HEK293 (cell line): Measurements from ENCODE around the gene FANCE.

Experiments
- CTCF ChIA-PET: fragments of 350-600 bp; formaldehyde crosslinking; extraction: SDS; loops from one replicate; lab custom pipeline; 2021; ENCODE audit warnings: antibody characterized with exemption; lab: Yijun Ruan, JAX
- POLR2A ChIA-PET: fragments of 300-600 bp; formaldehyde crosslinking; extraction: SDS; loops from one replicate; lab custom pipeline; 2020; ENCODE audit warnings: antibody characterized with exemption, inconsistent platforms; lab: Yijun Ruan, JAX
- H3K27ac ChIP-seq: fragments of 200-500 bp; sonication (Bioruptor generic); 2 replicates; pipeline ENCODE4 v1.5.1; 2014; ENCODE audit warnings: low read depth, low read length, control low read depth, inconsistent platforms; ENCODE audit errors: extremely low read depth
- H3K36me3 ChIP-seq, 2 experiments: fragments of 200-500 bp in 1 of 2; sonication (Bioruptor generic) in 1 of 2; 1 replicate in 1 of 2; 2 replicates in 1 of 2; pipeline ENCODE4 v1.5.1; 2014 to 2017; ENCODE audit warnings: inconsistent platforms in 2 of 2, low read length in 2 of 2; ENCODE audit not compliant: control insufficient read depth in 2 of 2, insufficient read depth in 1 of 2
- H3K4me1 ChIP-seq: fragments of 200-500 bp; sonication (Bioruptor generic); 2 replicates; pipeline ENCODE4 v1.5.1; 2014; ENCODE audit warnings: mild to moderate bottlenecking, low read length, inconsistent platforms; ENCODE audit not compliant: control insufficient read depth, insufficient read depth
- H3K4me3 ChIP-seq: 2 replicates; pipeline ENCODE4 v1.5.1; 2011; ENCODE audit warnings: low read depth, mild to moderate bottlenecking, control low read depth, low read length, moderate library complexity
- H3K9me3 ChIP-seq: fragments of 200-500 bp; sonication (Bioruptor generic); 2 replicates; pipeline ENCODE4 v1.5.1; 2014; ENCODE audit warnings: low read depth, low read length, inconsistent platforms; ENCODE audit not compliant: control insufficient read depth, insufficient read depth
- INSM2 ChIP-seq: fragments of 450-650 bp; formaldehyde crosslinking; IDR thresholded peaks from 2 replicates; pipeline ENCODE4 v1.5.1; 2016; ENCODE audit warnings: missing biosample characterization, missing genetic modification characterization
- KLF8 ChIP-seq: fragments of 450-650 bp; formaldehyde crosslinking; IDR thresholded peaks from 2 replicates; pipeline ENCODE4 v1.5.1; 2016; ENCODE audit warnings: missing biosample characterization, missing genetic modification characterization
- REPIN1 ChIP-seq: fragments of 450-650 bp; formaldehyde crosslinking; IDR thresholded peaks from 2 replicates; pipeline ENCODE4 v1.5.1; 2017; ENCODE audit warnings: missing biosample characterization, missing genetic modification characterization, low read depth
- SCRT1 ChIP-seq: fragments of 450-650 bp; formaldehyde crosslinking; IDR thresholded peaks from 2 replicates; pipeline ENCODE4 v1.5.1; 2016; ENCODE audit warnings: missing biosample characterization, missing genetic modification characterization, borderline replicate concordance
- SCRT2 ChIP-seq: fragments of 450-650 bp; formaldehyde crosslinking; IDR thresholded peaks from 2 replicates; pipeline ENCODE4 v1.5.1; 2016; ENCODE audit warnings: missing biosample characterization, missing genetic modification characterization
- SP3 ChIP-seq: fragments of 450-650 bp; formaldehyde crosslinking; IDR thresholded peaks from 2 replicates; pipeline ENCODE4 v1.5.1; 2016; ENCODE audit warnings: missing biosample characterization, missing genetic modification characterization
- SP7 ChIP-seq: fragments of 450-650 bp; formaldehyde crosslinking; IDR thresholded peaks from 2 replicates; pipeline ENCODE4 v1.5.1; 2016; ENCODE audit warnings: missing biosample characterization, missing genetic modification characterization
- TCF7L2 ChIP-seq: IDR thresholded peaks from 2 replicates; pipeline ENCODE4 v1.6.1; 2011; ENCODE audit warnings: low read depth, mild to moderate bottlenecking, inconsistent platforms, low read length, moderate library complexity, borderline replicate concordance
- TRIM28 ChIP-seq: IDR thresholded peaks from 2 replicates; pipeline ENCODE4 v1.6.1; 2011; ENCODE audit warnings: low read length, control low read depth, borderline replicate concordance
- WT1 ChIP-seq: fragments of 450-650 bp; formaldehyde crosslinking; IDR thresholded peaks from 2 replicates; pipeline ENCODE4 v1.5.1; 2016; ENCODE audit warnings: missing biosample characterization, missing genetic modification characterization
- ZEB2 ChIP-seq: fragments of 450-650 bp; formaldehyde crosslinking; IDR thresholded peaks from 2 replicates; pipeline ENCODE4 v1.5.1; 2016; ENCODE audit warnings: missing biosample characterization, missing genetic modification characterization
- ZFHX2 ChIP-seq: fragments of 450-650 bp; formaldehyde crosslinking; conservative IDR thresholded peaks from 2 replicates; pipeline ENCODE4 v1.5.1; 2016; ENCODE audit warnings: missing biosample characterization, missing genetic modification characterization
- ZFP37 ChIP-seq: fragments of 450-650 bp; formaldehyde crosslinking; IDR thresholded peaks from 2 replicates; pipeline ENCODE4 v1.5.1; 2016; ENCODE audit warnings: missing biosample characterization, missing genetic modification characterization
- ZNF112 ChIP-seq: fragments of 450-650 bp; formaldehyde crosslinking; IDR thresholded peaks from 2 replicates; pipeline ENCODE4 v1.5.0; 2017; ENCODE audit warnings: missing biosample characterization, missing genetic modification characterization
- ZNF174 ChIP-seq: fragments of 450-650 bp; formaldehyde crosslinking; IDR thresholded peaks from 2 replicates; pipeline ENCODE4 v1.5.0; 2017; ENCODE audit warnings: missing biosample characterization, mild to moderate bottlenecking, missing genetic modification characterization
- ZNF175 ChIP-seq: fragments of 450-650 bp; formaldehyde crosslinking; IDR thresholded peaks from 2 replicates; pipeline ENCODE4 v1.5.1; 2016; ENCODE audit warnings: missing biosample characterization, missing genetic modification characterization
- ZNF2 ChIP-seq: fragments of 450-650 bp; formaldehyde crosslinking; IDR thresholded peaks from 2 replicates; pipeline ENCODE4 v1.5.1; 2016; ENCODE audit warnings: missing biosample characterization, missing genetic modification characterization
- ZNF221 ChIP-seq: fragments of 450-650 bp; formaldehyde crosslinking; IDR thresholded peaks from 2 replicates; pipeline ENCODE4 v1.5.1; 2017; ENCODE audit warnings: missing biosample characterization, missing genetic modification characterization, borderline replicate concordance
- ZNF335 ChIP-seq: fragments of 450-650 bp; formaldehyde crosslinking; conservative IDR thresholded peaks from 2 replicates; pipeline ENCODE4 v1.5.1; 2016; ENCODE audit warnings: missing biosample characterization, missing genetic modification characterization
- ZNF404 ChIP-seq: fragments of 450-650 bp; formaldehyde crosslinking; IDR thresholded peaks from 2 replicates; pipeline ENCODE4 v1.5.1; 2017; ENCODE audit warnings: missing biosample characterization, missing genetic modification characterization
- ZNF416 ChIP-seq: fragments of 450-650 bp; formaldehyde crosslinking; IDR thresholded peaks from 2 replicates; pipeline ENCODE4 v1.5.1; 2016; ENCODE audit warnings: missing biosample characterization, missing genetic modification characterization
- ZNF600 ChIP-seq: fragments of 450-650 bp; formaldehyde crosslinking; IDR thresholded peaks from 2 replicates; pipeline ENCODE4 v1.5.1; 2016; ENCODE audit warnings: missing biosample characterization, missing genetic modification characterization
- ZNF624 ChIP-seq: fragments of 450-650 bp; formaldehyde crosslinking; IDR thresholded peaks from 2 replicates; pipeline ENCODE4 v1.5.1; 2017; ENCODE audit warnings: missing biosample characterization, missing genetic modification characterization
- ZNF654 ChIP-seq: fragments of 450-650 bp; formaldehyde crosslinking; IDR thresholded peaks from 2 replicates; pipeline ENCODE4 v1.5.1; 2016; ENCODE audit warnings: low read depth, missing biosample characterization, missing genetic modification characterization
- ZNF664 ChIP-seq: fragments of 450-650 bp; formaldehyde crosslinking; IDR thresholded peaks from 2 replicates; pipeline ENCODE4 v1.5.1; 2016; ENCODE audit warnings: missing biosample characterization, missing genetic modification characterization
- ZNF670 ChIP-seq: fragments of 450-650 bp; formaldehyde crosslinking; IDR thresholded peaks from 2 replicates; pipeline ENCODE4 v1.5.1; 2016; ENCODE audit warnings: missing biosample characterization, missing genetic modification characterization, low read depth
- ZNF747 ChIP-seq: fragments of 450-650 bp; formaldehyde crosslinking; IDR thresholded peaks from 2 replicates; pipeline ENCODE4 v1.5.1; 2016; ENCODE audit warnings: missing biosample characterization, missing genetic modification characterization
- TF ChIP-seq, protein P1 (sequence below): fragments of 450-650 bp; formaldehyde crosslinking; IDR thresholded peaks from 2 replicates; pipeline ENCODE4 v1.5.1; 2017; ENCODE audit warnings: missing biosample characterization, missing genetic modification characterization
- TF ChIP-seq, protein P2 (sequence below): fragments of 450-650 bp; formaldehyde crosslinking; IDR thresholded peaks from 2 replicates; pipeline ENCODE4 v1.5.1; 2017; ENCODE audit warnings: missing biosample characterization, missing genetic modification characterization
- TF ChIP-seq, protein P3 (sequence below): fragments of 450-650 bp; formaldehyde crosslinking; IDR thresholded peaks from 2 replicates; pipeline ENCODE4 v1.5.1; 2017; ENCODE audit warnings: missing biosample characterization, missing genetic modification characterization
- TF ChIP-seq, protein P4 (sequence below): fragments of 450-650 bp; formaldehyde crosslinking; IDR thresholded peaks from 2 replicates; pipeline ENCODE4 v1.5.1; 2016; ENCODE audit warnings: missing biosample characterization, missing genetic modification characterization

The FANCE gene

DNA sequence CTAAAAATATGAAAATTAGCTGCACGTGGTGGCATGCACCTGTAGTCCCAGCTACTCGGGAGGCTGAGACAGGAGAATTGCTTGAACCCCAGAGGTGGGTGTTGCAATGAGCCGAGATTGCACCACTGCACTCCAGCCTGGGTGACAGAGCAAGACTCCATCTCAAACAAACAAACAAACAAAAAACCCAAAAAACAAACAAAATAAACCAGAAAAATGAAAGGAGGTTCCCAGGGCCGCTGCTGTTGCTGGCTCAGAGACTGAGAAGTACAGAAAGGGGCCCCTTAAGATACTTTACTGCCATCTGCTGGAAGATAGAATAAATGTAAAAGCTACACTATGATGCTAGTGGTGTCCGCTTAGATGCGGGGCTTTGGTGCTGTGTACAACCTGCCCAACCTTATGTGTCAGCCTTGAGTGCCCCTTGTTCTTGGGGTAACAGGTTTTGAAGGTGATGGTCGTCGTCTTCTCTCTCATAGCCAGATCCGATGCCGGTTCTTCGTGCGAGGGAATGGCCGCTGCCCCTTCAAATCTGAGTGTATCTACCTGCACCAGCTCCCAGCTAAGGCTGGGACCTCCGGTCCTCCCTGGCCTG, 2.8 kb upstream of the FANCE start:
- Histone ChIP-seq H3K9me3 (no peaks in the 10 kb centered on the region), H3K27ac (no peak overlapping the region), H3K36me3 (no peaks in the 10 kb centered on the region), H3K4me1 (peaks cover 19% of the 10 kb centered on the region), H3K4me3 (no peak overlapping the region)
- ChIA-PET CTCF (interaction anchor here (0.6 to 10.3 kb wide), 44 partner anchors 10 to 1262 kb away, joined by 3 to 149 read pairs (median 5); partner anchors contain the start of genes ARMC12, DEF6, PPARD and RPL10A), POLR2A (interaction anchor here (0.6 to 2.4 kb wide), 4 partner anchors 12 to 183 kb away, joined by 3 to 16 read pairs (median 5); partner anchors contain the start of gene PPARD)
- TF ChIP-seq SCRT2 (tag by site-specific recombination) (peak; percentile 80), SP3 (peak; percentile 14; the same call in 1 of the 2 replicates), ZNF670 (tag by site-specific recombination) (no peak), ZNF2 (tag by site-specific recombination) (no peak), ZNF416 (tag by site-specific recombination) (no peak), SCRT1 (tag by site-specific recombination) (peak; percentile 46), ZNF175 (no peak), ZNF335 (tag by site-specific recombination) (no peak), INSM2 (tag by site-specific recombination) (no peak), ZNF747 (tag by site-specific recombination) (no peak), ZNF664 (tag by site-specific recombination) (no peak), ZNF404 (tag by site-specific recombination) (no peak), ZNF624 (no peak), SP7 (0 out of 2 replicates have a peak, but pooled peaks have one; percentile 31), TCF7L2 (no peak), KLF8 (tag by site-specific recombination) (peak; percentile 35; the same call in 1 of the 2 replicates), ZFHX2 (tag by site-specific recombination) (no peak), ZNF221 (no peak), TRIM28 (no peak), REPIN1 (no peak), ZEB2 (tag by site-specific recombination) (0 out of 2 replicates have a peak, but pooled peaks have one; percentile 36), ZNF600 (tag by site-specific recombination) (no peak), ZFP37 (no peak), ZNF112 (tag by site-specific recombination) (no peak), ZNF654 (peak; percentile 95), WT1 (0 out of 2 replicates have a peak, but pooled peaks have one; percentile 32), ZNF174 (tag by site-specific recombination) (no peak)
- TF ChIP-seq, protein P1, sequence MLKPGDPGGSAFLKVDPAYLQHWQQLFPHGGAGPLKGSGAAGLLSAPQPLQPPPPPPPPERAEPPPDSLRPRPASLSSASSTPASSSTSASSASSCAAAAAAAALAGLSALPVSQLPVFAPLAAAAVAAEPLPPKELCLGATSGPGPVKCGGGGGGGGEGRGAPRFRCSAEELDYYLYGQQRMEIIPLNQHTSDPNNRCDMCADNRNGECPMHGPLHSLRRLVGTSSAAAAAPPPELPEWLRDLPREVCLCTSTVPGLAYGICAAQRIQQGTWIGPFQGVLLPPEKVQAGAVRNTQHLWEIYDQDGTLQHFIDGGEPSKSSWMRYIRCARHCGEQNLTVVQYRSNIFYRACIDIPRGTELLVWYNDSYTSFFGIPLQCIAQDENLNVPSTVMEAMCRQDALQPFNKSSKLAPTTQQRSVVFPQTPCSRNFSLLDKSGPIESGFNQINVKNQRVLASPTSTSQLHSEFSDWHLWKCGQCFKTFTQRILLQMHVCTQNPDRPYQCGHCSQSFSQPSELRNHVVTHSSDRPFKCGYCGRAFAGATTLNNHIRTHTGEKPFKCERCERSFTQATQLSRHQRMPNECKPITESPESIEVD, result no peak
- TF ChIP-seq, protein P2, sequence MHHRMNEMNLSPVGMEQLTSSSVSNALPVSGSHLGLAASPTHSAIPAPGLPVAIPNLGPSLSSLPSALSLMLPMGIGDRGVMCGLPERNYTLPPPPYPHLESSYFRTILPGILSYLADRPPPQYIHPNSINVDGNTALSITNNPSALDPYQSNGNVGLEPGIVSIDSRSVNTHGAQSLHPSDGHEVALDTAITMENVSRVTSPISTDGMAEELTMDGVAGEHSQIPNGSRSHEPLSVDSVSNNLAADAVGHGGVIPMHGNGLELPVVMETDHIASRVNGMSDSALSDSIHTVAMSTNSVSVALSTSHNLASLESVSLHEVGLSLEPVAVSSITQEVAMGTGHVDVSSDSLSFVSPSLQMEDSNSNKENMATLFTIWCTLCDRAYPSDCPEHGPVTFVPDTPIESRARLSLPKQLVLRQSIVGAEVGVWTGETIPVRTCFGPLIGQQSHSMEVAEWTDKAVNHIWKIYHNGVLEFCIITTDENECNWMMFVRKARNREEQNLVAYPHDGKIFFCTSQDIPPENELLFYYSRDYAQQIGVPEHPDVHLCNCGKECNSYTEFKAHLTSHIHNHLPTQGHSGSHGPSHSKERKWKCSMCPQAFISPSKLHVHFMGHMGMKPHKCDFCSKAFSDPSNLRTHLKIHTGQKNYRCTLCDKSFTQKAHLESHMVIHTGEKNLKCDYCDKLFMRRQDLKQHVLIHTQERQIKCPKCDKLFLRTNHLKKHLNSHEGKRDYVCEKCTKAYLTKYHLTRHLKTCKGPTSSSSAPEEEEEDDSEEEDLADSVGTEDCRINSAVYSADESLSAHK, result no peak
- TF ChIP-seq, protein P3, sequence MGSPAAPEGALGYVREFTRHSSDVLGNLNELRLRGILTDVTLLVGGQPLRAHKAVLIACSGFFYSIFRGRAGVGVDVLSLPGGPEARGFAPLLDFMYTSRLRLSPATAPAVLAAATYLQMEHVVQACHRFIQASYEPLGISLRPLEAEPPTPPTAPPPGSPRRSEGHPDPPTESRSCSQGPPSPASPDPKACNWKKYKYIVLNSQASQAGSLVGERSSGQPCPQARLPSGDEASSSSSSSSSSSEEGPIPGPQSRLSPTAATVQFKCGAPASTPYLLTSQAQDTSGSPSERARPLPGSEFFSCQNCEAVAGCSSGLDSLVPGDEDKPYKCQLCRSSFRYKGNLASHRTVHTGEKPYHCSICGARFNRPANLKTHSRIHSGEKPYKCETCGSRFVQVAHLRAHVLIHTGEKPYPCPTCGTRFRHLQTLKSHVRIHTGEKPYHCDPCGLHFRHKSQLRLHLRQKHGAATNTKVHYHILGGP (tag by site-specific recombination), result no peak
- TF ChIP-seq, protein P4, sequence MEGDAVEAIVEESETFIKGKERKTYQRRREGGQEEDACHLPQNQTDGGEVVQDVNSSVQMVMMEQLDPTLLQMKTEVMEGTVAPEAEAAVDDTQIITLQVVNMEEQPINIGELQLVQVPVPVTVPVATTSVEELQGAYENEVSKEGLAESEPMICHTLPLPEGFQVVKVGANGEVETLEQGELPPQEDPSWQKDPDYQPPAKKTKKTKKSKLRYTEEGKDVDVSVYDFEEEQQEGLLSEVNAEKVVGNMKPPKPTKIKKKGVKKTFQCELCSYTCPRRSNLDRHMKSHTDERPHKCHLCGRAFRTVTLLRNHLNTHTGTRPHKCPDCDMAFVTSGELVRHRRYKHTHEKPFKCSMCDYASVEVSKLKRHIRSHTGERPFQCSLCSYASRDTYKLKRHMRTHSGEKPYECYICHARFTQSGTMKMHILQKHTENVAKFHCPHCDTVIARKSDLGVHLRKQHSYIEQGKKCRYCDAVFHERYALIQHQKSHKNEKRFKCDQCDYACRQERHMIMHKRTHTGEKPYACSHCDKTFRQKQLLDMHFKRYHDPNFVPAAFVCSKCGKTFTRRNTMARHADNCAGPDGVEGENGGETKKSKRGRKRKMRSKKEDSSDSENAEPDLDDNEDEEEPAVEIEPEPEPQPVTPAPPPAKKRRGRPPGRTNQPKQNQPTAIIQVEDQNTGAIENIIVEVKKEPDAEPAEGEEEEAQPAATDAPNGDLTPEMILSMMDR (tag by site-specific recombination), result peak; percentile 60; the same call in 1 of the 2 replicates
